CD8-positive, alpha-beta memory T cell (primary cell): ENCODE data around the gene AGER. TPM values are rescaled to one million over a fixed set of nuclear protein-coding genes. Genes with fewer than 3 reads are reported as not detected.
A peak's percentile ranks its signal among the peaks of the same experiment; 100 is the strongest.
"Not testable (repeated sequence)": the region's sequence is repeated elsewhere in the genome, so short reads cannot be mapped to it uniquely, and the experiment has no call there.

ENCODE experiments used
- CTCF ChIA-PET: fragments of 350-600 bp; sonication (Branson Sonifier 250); formaldehyde crosslinking; loops from one replicate; lab custom pipeline; 2021; ENCODE audit warnings: antibody characterized with exemption; lab: Charles Lee
- POLR2A ChIA-PET: fragments of 350-600 bp; sonication (Branson Sonifier 250); formaldehyde crosslinking; loops from one replicate; lab custom pipeline; 2021; ENCODE audit warnings: antibody characterized with exemption; lab: Charles Lee
- DNase-seq, 5 donors: peaks; one replicate each; pipeline versions ENCODE4 v3.0.0 to v3.0.0-alpha.2; 2020 to 2022; ENCODE audit warnings: mixed read lengths in 1 of 5
- H3K27ac ChIP-seq: one replicate; pipeline ENCODE4 v1.7.0; 2013; ENCODE audit warnings: low read depth, mild to moderate bottlenecking, low read length, moderate library complexity
- H3K27me3 ChIP-seq: 2 replicates; pipeline ENCODE4 v1.7.0; 2013; ENCODE audit warnings: low read length, mild to moderate bottlenecking; ENCODE audit not compliant: insufficient read depth, poor library complexity, severe bottlenecking
- H3K36me3 ChIP-seq: 2 replicates; pipeline ENCODE4 v1.7.0; 2013; ENCODE audit warnings: mild to moderate bottlenecking, low read length, moderate library complexity; ENCODE audit not compliant: insufficient read depth
- H3K4me1 ChIP-seq: 2 replicates; pipeline ENCODE4 v1.7.0; 2013; ENCODE audit warnings: mild to moderate bottlenecking, low read length, moderate library complexity; ENCODE audit not compliant: insufficient read depth
- H3K4me3 ChIP-seq: 2 replicates; pipeline ENCODE4 v1.7.0; 2013; ENCODE audit warnings: mild to moderate bottlenecking, low read length
- H3K9me3 ChIP-seq: 2 replicates; pipeline ENCODE4 v1.7.0; 2013; ENCODE audit warnings: mild to moderate bottlenecking, low read length
- H3K27ac Mint-ChIP-seq, 8 donors: one replicate each; pipeline ENCODE4 v1.8.0; 2020 to 2021; ENCODE audit warnings: mixed read lengths in 8 of 8, mild to moderate bottlenecking in 6 of 8, inconsistent platforms in 3 of 8, moderate library complexity in 3 of 8
- H3K27me3 Mint-ChIP-seq, 2 donors: one replicate each; pipeline ENCODE4 v1.8.0; 2020 to 2021; ENCODE audit warnings: mixed read lengths in 2 of 2, mild to moderate bottlenecking in 1 of 2, moderate library complexity in 1 of 2
- H3K36me3 Mint-ChIP-seq, 3 donors: one replicate each; pipeline ENCODE4 v1.8.0; 2020 to 2021; ENCODE audit warnings: mixed read lengths in 3 of 3, inconsistent platforms in 1 of 3, mild to moderate bottlenecking in 1 of 3
- H3K4me1 Mint-ChIP-seq, 3 donors: one replicate each; pipeline ENCODE4 v1.8.0; 2020 to 2021; ENCODE audit warnings: mixed read lengths in 3 of 3, inconsistent platforms in 1 of 3, mild to moderate bottlenecking in 1 of 3
- H3K4me3 Mint-ChIP-seq, 7 donors: one replicate each; pipeline ENCODE4 v1.8.0; 2020 to 2021; ENCODE audit warnings: mixed read lengths in 7 of 7, mild to moderate bottlenecking in 6 of 7, moderate library complexity in 4 of 7, inconsistent platforms in 2 of 7
- H3K9me3 Mint-ChIP-seq, 5 donors: one replicate each; pipeline ENCODE4 v1.8.0; 2020 to 2022; ENCODE audit warnings: mixed read lengths in 5 of 5, mild to moderate bottlenecking in 3 of 5, moderate library complexity in 2 of 5, inconsistent platforms in 1 of 5
- polyA plus RNA-seq: library from polyadenylated mRNA; unstranded; fragments of 300-500 nt; fragmentation: Illumina TruSeq; gene quantifications from one replicate; pipeline ENCODE4 v1.2.3, GENCODE V29; 2021
- total RNA-seq, 2 experiments: library from RNA; stranded (reverse); gene quantifications; one replicate each; pipeline ENCODE4 v1.2.3, GENCODE V29; 2021

Gene AGER
- total and polyA plus RNA-seq, 3 experiments from 2014 or later, result 11.9 to 12.5 TPM; not detected in 1

DNA sequence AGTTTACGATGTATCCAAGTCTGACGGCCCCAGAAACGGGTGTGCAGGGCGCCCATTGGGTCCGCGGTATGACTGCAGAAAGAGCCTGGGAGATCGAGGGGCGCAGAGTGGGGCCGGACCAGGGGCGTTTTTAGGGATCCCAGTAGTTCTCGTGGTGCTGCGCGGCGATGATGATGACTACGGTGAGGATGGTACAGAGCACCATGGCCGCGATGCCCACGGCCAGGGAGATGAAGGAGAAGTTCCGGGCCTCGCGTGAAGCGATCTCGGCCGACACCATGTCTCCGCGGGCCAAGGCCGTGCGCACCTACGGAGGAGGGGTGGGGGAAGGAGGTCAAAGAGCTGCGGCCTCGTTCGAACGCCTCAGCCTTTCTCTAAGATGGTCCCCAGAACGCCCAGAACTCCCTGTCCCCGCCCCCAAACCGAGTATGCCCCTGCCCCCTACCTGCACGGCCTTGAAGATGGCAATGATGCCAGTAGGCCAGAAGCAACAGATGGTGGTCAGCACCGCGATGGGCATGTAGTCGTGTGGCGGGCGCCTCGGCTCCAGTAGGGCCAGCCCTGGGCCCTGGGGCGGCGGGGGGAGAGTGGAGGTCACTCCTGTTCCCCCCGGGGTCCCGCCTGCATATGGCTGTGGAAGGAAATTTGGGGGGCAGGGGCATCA lies 34.8 kb downstream of the AGER start:
- ChIA-PET POLR2A (no interaction called here), CTCF (interaction anchor here (1.1 to 2.0 kb wide), 3 partner anchors 11 to 46 kb away, joined by 3 to 9 read pairs (median 5); no protein-coding TSS in a partner anchor)
- H3K36me3 Mint-ChIP-seq, result peaks cover 0 to 8% (median 4%) of the 10 kb centered on the region in 3 donors
- H3K27ac Mint-ChIP-seq, result peak overlapping the region; percentile 28 to 88 (median 68)
- peaks cover 29 to 47% of the 10 kb centered on the region in 2 donors for H3K27me3 Mint-ChIP-seq
- Histone ChIP-seq H3K27me3 (no peaks in the 10 kb centered on the region), H3K36me3 (no peaks in the 10 kb centered on the region), H3K4me1 (peaks cover 14% of the 10 kb centered on the region), H3K4me3 (no peak overlapping the region), H3K9me3 (no peaks in the 10 kb centered on the region), H3K27ac (no peak overlapping the region)
- H3K4me3 Mint-ChIP-seq, result peak overlapping the region; percentile 80 to 89 (median 84)
- peaks cover 39 to 58% (median 54%) of the 10 kb centered on the region in 3 donors for H3K4me1 Mint-ChIP-seq
- H3K9me3 Mint-ChIP-seq, result peaks cover 0 to 8% (median 0%) of the 10 kb centered on the region in 5 donors
- DNase-seq, result no peak

DNA sequence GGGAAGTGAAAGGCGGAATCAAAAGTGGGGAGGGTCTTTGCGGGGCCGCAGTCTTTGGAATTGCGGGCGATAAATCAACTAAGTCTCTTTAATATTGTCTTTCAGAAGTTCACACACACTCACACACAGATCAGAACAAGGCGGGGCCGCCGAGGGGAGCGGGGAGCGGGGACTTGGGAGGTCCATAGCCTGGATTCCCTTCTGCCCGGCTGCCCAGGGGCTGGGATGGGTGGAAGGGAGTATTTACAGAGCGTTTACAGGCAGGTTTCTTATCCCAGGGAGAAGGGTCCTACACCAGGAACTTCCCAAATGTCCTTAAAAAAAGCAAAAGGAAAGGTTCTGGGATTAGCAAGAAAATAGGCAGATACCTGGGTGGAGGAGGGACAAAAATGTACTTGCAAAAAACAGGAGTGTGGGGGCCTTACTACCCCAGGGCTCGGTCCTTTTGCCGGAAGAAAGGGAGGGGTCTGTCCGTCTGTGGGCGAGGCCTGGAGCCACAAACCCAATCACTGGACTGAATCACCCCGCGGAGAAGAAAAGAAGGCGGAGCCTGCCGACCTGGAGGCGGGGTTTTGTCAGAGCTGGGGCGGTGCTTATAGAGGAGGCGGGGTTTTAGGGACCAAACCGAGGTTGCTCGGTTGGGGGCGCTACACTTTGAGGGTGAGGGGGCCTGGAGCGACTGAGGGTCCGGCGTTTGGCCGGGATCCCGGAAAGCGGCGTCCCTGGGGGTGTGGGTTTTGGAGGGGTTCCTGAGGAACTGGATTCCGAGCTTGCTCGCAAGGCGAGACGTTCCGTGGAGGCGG lies 35.6 kb downstream of the AGER start:
- no peaks in the 10 kb centered on the region for H3K27me3 ChIP-seq
- peak; percentile 37 to 80 (median 58) for DNase-seq
- CTCF ChIA-PET, result interaction anchor here (1.0 to 2.0 kb wide), 4 partner anchors 10 to 97 kb away, joined by 3 to 9 read pairs (median 4); no protein-coding TSS in a partner anchor
- no peak overlapping the region for H3K27ac ChIP-seq
- no peaks in the 10 kb centered on the region for H3K36me3 ChIP-seq
- H3K4me1 Mint-ChIP-seq, result peaks cover 33 to 52% (median 48%) of the 10 kb centered on the region in 3 donors
- H3K9me3 Mint-ChIP-seq, result peaks cover 0 to 8% (median 0%) of the 10 kb centered on the region in 5 donors
- POLR2A ChIA-PET, result no interaction called here
- H3K27me3 Mint-ChIP-seq, result peaks cover 29 to 47% of the 10 kb centered on the region in 2 donors
- peaks cover 0 to 8% (median 0%) of the 10 kb centered on the region in 3 donors for H3K36me3 Mint-ChIP-seq
- H3K9me3 ChIP-seq, result no peaks in the 10 kb centered on the region
- no peak overlapping the region for H3K4me3 ChIP-seq
- H3K4me1 ChIP-seq, result peaks cover 14% of the 10 kb centered on the region
- peak overlapping the region; percentile 80 to 89 (median 84) for H3K4me3 Mint-ChIP-seq
- peak overlapping the region; percentile 28 to 90 (median 68) for H3K27ac Mint-ChIP-seq

DNA sequence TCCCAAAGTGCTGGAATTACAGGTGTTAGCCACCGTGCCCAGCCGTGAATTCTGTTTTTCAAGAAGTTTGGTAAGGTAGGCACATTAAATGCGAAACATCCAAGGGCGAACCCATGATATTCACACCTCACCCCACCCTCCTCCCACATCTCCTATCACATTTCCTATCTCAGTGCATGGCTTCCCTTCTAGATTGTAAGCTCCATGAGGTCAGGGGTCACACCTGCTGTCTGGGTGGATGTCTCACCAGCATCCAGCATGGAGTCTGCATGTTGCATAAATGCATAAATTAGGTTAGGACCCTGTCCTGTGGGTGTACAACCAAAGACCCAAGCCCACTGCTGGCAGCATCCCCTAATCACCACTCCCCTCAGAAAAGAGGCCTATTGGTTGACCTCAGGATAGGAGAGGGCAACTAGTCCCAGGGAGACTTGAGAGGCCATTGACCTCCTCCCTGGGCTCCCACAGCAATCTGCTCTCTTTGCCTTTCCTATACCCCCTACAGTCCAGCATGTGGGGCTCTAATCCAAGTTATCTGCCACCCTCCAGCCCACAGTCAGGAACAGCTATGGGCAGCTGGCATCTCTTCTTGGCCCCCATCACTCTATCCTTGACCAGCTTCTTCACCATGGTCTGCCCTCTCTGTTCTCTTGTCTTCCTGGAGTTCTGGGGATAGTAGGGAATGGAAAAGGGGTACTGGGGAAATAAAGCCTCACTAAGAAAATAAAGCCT lies 36.5 kb downstream of the AGER start:
- Mint-ChIP-seq H3K36me3 (peaks cover 0 to 8% (median 0%) of the 10 kb centered on the region in 3 donors), H3K4me3 (peak overlapping the region in 3 of 7 donors; percentile 86 to 89 (median 86)), H3K27me3 (peaks cover 29 to 47% of the 10 kb centered on the region in 2 donors), H3K4me1 (peaks cover 26 to 43% (median 40%) of the 10 kb centered on the region in 3 donors), H3K27ac (peak overlapping the region in 3 of 8 donors; percentile 5 to 90 (median 51)), H3K9me3 (peaks cover 0 to 8% (median 0%) of the 10 kb centered on the region in 5 donors)
- H3K27me3 ChIP-seq, result no peaks in the 10 kb centered on the region
- peaks cover 6% of the 10 kb centered on the region for H3K4me1 ChIP-seq
- DNase-seq, result no peak
- no peak overlapping the region for H3K4me3 ChIP-seq
- no peak overlapping the region for H3K27ac ChIP-seq
- H3K9me3 ChIP-seq, result no peaks in the 10 kb centered on the region
- H3K36me3 ChIP-seq, result no peaks in the 10 kb centered on the region
- POLR2A ChIA-PET, result no interaction called here
- CTCF ChIA-PET, result interaction anchor here (0.6 to 2.0 kb wide), 5 partner anchors 9 to 600 kb away, joined by 3 to 9 read pairs (median 3); no protein-coding TSS in a partner anchor

DNA sequence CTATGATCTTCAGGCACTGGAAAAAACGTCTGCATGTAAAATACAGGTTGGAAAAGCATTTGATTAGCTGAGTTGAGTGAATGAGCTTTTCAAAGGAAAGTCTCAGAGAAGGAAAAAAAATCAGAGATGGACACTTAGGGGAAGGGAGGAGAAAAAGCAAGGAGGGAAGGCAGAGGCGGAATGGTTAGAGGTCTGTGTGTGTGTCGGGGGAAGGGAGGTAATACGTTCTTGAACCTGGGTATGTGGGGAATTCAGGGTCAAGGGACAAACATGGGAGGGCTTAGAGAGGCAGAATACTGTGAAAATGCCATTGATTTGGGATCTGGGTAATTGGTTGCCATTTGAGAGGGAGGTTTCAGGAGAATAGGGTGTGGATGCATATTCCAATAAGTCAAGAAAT lies 37.4 kb downstream of the AGER start:
- peaks cover 0 to 8% (median 0%) of the 10 kb centered on the region in 5 donors for H3K9me3 Mint-ChIP-seq
- H3K4me3 Mint-ChIP-seq, result no peak overlapping the region
- POLR2A ChIA-PET, result no interaction called here
- no peaks in the 10 kb centered on the region for H3K36me3 ChIP-seq
- no peaks in the 10 kb centered on the region for H3K9me3 ChIP-seq
- peaks cover 23 to 38% (median 35%) of the 10 kb centered on the region in 3 donors for H3K4me1 Mint-ChIP-seq
- peaks cover 0 to 8% (median 0%) of the 10 kb centered on the region in 3 donors for H3K36me3 Mint-ChIP-seq
- DNase-seq, result no peak
- H3K27me3 ChIP-seq, result no peaks in the 10 kb centered on the region
- H3K4me1 ChIP-seq, result no peaks in the 10 kb centered on the region
- H3K27ac ChIP-seq, result no peak overlapping the region
- CTCF ChIA-PET, result no interaction called here
- peaks cover 29 to 51% of the 10 kb centered on the region in 2 donors for H3K27me3 Mint-ChIP-seq
- no peak overlapping the region for H3K27ac Mint-ChIP-seq
- no peak overlapping the region for H3K4me3 ChIP-seq

DNA sequence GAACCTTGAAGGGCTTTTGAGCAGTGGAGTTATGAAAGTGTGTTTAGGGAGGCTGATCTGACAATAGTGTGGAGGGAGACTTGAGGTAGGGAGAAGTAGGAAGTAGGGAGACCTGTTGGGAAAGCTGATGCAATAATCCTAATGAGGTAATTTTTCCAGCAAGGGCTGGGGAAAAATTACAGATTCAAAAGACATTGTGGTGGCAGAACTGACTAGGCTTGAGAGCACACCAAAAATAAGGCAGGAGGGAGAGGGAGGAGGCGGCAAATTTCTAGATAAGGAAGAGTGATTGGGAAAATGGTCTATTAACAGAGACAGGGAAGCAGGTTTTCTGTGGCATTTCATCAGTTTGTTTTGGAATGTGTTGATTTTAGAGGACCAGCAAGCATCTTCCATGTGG lies 37.8 kb downstream of the AGER start:
- Histone ChIP-seq H3K9me3 (no peaks in the 10 kb centered on the region), H3K4me3 (no peak overlapping the region), H3K4me1 (no peaks in the 10 kb centered on the region), H3K36me3 (no peaks in the 10 kb centered on the region), H3K27ac (no peak overlapping the region), H3K27me3 (no peaks in the 10 kb centered on the region)
- Mint-ChIP-seq H3K27ac (no peak overlapping the region), H3K4me1 (peaks cover 23 to 36% (median 33%) of the 10 kb centered on the region in 3 donors), H3K27me3 (peaks cover 28 to 53% of the 10 kb centered on the region in 2 donors), H3K4me3 (peak overlapping the region in 1 of 7 donors; percentile 0), H3K36me3 (peaks cover 0 to 8% (median 0%) of the 10 kb centered on the region in 3 donors), H3K9me3 (peaks cover 0 to 8% (median 0%) of the 10 kb centered on the region in 5 donors)
- ChIA-PET CTCF (no interaction called here), POLR2A (interaction anchor here (0.6 kb wide), 1 partner anchor 11 kb away, joined by 4 read pairs; no protein-coding TSS in a partner anchor)
- DNase-seq, result no peak

DNA sequence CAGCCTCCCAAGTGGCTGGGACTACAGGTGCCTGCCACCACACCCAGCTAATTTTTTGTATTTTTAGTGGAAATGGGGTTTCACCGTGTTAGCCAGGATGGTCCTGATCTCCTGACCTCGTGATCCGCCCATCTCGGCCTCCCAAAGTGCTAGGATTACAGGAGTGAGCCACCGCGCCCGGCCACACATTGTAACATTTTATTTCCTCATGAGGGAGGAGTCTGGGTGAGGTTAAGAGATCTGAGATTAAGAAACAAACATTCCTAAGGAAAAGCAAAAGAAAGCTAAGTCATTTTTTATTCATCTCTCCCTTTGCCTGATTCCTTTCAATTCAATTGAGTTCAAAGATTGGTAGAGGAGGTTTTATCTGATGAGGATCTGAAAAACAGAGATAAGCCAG lies 39.8 kb downstream of the AGER start:
- H3K27ac ChIP-seq, DNase-seq, H3K4me1 ChIP-seq, H3K27me3 ChIP-seq, H3K9me3 Mint-ChIP-seq, H3K9me3 ChIP-seq, H3K36me3 Mint-ChIP-seq, H3K36me3 ChIP-seq, POLR2A ChIA-PET, H3K4me3 Mint-ChIP-seq, H3K4me3 ChIP-seq, H3K27ac Mint-ChIP-seq: not testable (repeated sequence)
- CTCF ChIA-PET, result interaction anchor here (1.1 kb wide), 1 partner anchor 18 kb away, joined by 3 read pairs; no protein-coding TSS in a partner anchor
- Mint-ChIP-seq H3K4me1 (peaks cover 16 to 26% (median 20%) of the 10 kb centered on the region in 3 donors), H3K27me3 (peaks cover 24 to 42% of the 10 kb centered on the region in 2 donors)

DNA sequence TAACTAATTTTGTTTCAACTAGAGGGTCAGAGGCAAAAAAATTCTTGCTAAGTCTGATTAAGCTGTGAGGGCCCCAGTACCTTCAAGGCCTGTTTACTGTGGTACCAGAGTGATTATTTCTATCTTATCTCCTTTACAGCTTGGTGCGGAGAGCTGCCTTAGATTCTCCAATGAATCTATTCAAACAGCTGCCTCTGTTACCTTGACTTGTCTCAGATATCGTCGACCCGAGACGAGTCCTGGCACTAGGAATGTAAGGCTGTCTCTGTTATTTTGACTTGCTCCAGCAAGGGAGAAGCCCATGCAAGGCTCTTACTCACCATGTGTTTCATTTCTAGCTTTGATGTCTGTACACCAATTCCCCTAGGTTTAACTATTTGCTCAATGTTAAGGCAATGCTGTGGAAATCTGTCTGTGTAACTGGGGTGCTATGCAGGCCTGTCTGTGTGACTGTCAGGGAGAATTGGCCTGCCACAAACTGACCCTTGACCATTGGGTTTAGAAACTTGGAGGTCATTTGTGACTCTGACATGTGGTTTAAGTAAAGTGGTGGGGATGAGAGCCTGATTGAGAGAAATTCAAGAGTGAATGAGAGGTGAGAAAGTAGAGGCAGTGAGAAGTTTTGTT lies 43.5 kb downstream of the AGER start:
- peak overlapping the region in 1 of 8 donors; percentile 63 for H3K27ac Mint-ChIP-seq
- H3K9me3 Mint-ChIP-seq, result no peaks in the 10 kb centered on the region
- Histone ChIP-seq H3K36me3 (no peaks in the 10 kb centered on the region), H3K27me3 (no peaks in the 10 kb centered on the region), H3K4me1 (no peaks in the 10 kb centered on the region), H3K9me3 (no peaks in the 10 kb centered on the region), H3K4me3 (no peak overlapping the region), H3K27ac (no peak overlapping the region)
- no peak overlapping the region for H3K4me3 Mint-ChIP-seq
- no peaks in the 10 kb centered on the region for H3K4me1 Mint-ChIP-seq
- ChIA-PET CTCF (no interaction called here), POLR2A (no interaction called here)
- DNase-seq, result no peak
- H3K36me3 Mint-ChIP-seq, result no peaks in the 10 kb centered on the region
- peaks cover 11% of the 10 kb centered on the region in 2 donors for H3K27me3 Mint-ChIP-seq
